Peyer's patch (tissue), 4 donors: ENCODE results near the gene CCM2. TPM values are rescaled to one million over a fixed set of nuclear protein-coding genes. Genes with fewer than 3 reads are reported as not detected.

Experiments
- DNase-seq, 3 donors: peaks; one replicate each; pipeline ENCODE4 v3.0.0-alpha.2; 2017 to 2019
- H3K27ac ChIP-seq, 4 donors: fragments of 200-600 bp; sonication (generic); one replicate each; pipeline ENCODE4 v1.5.1; 2016 to 2019
- H3K27me3 ChIP-seq, 2 donors: fragments of 200-600 bp; sonication (generic); one replicate each; pipeline ENCODE4 v1.5.1; 2019
- H3K36me3 ChIP-seq, 3 donors: fragments of 200-600 bp; sonication (generic); one replicate each; pipeline ENCODE4 v1.5.1; 2016 to 2019
- H3K4me1 ChIP-seq, 4 donors: fragments of 200-600 bp; sonication (generic); one replicate each; pipeline ENCODE4 v1.5.1; 2016 to 2019
- H3K4me3 ChIP-seq, 4 donors: fragments of 200-600 bp; sonication (generic); 1 replicate in 3 of 4; 2 replicates in 1 of 4; pipeline ENCODE4 v1.5.1; 2016 to 2019; ENCODE audit warnings: mild to moderate bottlenecking in 1 of 4
- H3K9me3 ChIP-seq, 4 donors: fragments of 200-600 bp; sonication (generic); one replicate each; pipeline ENCODE4 v1.5.1; 2016 to 2019; ENCODE audit warnings: mild to moderate bottlenecking in 1 of 4
- POLR2A ChIP-seq, 2 donors: fragments of 450-650 bp; IDR thresholded peaks; one replicate each; pipeline ENCODE4 v1.5.1; 2017; ENCODE audit warnings: antibody characterized with exemption in 2 of 2, mild to moderate bottlenecking in 2 of 2, moderate library complexity in 2 of 2
- total RNA-seq, 4 donors: library from RNA; depleted of rRNA; stranded (reverse); fragments of >200 nt; gene quantifications; one replicate each; pipeline ENCODE4 v1.1.0, GENCODE V29; 2016
- TF ChIP-seq, protein P1 (sequence below), 6 experiments: fragments of 450-650 bp in 4 of 6; fragments of 200-600 bp in 2 of 6; sonication (generic) in 1 of 6; IDR thresholded peaks; one replicate each; pipeline ENCODE4 v1.5.1; 2017 to 2019; ENCODE audit warnings: antibody characterized with exemption in 6 of 6, mild to moderate bottlenecking in 3 of 6, moderate library complexity in 1 of 6

The CCM2 gene
- total RNA-seq, 4 donors from 2014 or later, result 23.3 to 49.5 (median 32.5) TPM

DNA sequence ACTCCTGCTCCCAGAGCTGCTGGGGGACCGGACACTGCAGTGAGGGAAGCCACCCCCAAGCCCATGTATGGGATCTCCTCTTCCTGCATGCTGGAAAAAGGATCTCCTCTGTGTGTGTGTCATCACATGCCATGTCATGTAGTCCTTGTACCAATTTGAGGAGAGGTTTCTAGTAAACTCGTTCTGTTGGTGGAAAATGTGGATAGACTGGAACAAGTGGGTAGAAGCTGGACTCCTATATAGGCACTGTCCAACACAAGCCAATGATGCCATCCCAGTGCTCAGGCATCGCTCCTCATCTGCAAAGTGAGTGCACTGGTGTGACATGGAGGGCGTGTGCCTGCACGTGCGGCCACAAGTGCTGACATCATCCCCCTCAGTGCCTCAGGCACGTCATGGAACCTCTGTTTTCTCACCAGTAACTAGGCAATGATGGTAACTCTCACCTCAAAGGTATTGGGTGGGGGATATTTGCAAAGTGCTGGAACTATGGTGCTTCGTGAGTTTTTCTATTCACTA, 40.5 kb upstream of the CCM2 start:
- TF ChIP-seq POLR2A (IDR thresholded peaks at IDR 0.05), result no peak
- TF ChIP-seq, protein P1, sequence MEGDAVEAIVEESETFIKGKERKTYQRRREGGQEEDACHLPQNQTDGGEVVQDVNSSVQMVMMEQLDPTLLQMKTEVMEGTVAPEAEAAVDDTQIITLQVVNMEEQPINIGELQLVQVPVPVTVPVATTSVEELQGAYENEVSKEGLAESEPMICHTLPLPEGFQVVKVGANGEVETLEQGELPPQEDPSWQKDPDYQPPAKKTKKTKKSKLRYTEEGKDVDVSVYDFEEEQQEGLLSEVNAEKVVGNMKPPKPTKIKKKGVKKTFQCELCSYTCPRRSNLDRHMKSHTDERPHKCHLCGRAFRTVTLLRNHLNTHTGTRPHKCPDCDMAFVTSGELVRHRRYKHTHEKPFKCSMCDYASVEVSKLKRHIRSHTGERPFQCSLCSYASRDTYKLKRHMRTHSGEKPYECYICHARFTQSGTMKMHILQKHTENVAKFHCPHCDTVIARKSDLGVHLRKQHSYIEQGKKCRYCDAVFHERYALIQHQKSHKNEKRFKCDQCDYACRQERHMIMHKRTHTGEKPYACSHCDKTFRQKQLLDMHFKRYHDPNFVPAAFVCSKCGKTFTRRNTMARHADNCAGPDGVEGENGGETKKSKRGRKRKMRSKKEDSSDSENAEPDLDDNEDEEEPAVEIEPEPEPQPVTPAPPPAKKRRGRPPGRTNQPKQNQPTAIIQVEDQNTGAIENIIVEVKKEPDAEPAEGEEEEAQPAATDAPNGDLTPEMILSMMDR (IDR thresholded peaks at IDR 0.05), result no peak
- Histone ChIP-seq H3K36me3 (no peaks in the 10 kb centered on the region), H3K4me1 (peaks cover 0 to 11% (median 0%) of the 10 kb centered on the region in 4 donors), H3K9me3 (no peaks in the 10 kb centered on the region), H3K4me3 (no peak overlapping the region), H3K27me3 (no peaks in the 10 kb centered on the region), H3K27ac (no peak overlapping the region)
- no peak for DNase-seq

- Histone ChIP-seq H3K36me3 (no peaks in the 10 kb centered on the region), H3K27me3 (no peaks in the 10 kb centered on the region), H3K27ac (no peak overlapping the region), H3K4me1 (peaks cover 0 to 11% (median 0%) of the 10 kb centered on the region in 4 donors), H3K4me3 (no peak overlapping the region), H3K9me3 (no peaks in the 10 kb centered on the region)
- DNase-seq, result no peak
- TF ChIP-seq, protein P1 (IDR thresholded peaks at IDR 0.05), result no peak
- TF ChIP-seq POLR2A (IDR thresholded peaks at IDR 0.05), result no peak
Measured at GRCh38 chr7:44960011-44960580, 39.9 kb upstream of the CCM2 start.

DNA sequence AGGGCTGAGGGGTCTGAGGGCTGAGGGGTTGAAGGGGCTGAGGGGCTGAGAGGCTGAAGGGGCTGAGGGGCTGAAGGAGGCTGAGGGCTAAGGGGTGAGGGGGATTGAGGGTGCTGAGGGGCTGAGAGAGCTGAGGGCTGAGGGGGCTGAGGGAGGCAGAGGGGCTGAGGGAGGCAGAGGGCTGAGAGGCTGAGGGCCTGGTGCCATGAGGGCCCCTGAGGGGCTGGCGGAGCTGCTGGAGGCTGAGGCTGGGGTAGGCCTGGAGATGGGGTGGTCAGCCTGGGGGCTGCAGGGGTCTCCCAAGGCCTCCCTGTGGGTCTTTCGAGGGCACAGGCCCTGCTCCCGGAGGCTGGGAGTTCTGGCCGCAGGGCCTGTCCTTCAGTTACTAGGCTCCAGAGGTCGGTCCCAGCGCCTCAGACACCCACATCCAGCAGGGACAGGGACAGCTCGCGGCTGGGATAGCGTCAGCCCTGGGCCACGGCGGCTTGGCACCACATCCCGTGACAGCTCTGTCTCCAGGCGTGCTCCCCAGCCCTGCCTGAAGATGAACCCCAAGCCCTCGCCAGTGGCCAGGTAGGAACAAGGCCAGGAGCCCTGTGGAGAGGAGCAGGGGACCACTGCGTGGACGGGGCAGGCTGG, 38.0 kb upstream of the CCM2 start:
- Histone ChIP-seq H3K36me3 (no peaks in the 10 kb centered on the region), H3K4me3 (peak overlapping the region in 3 of 4 donors; percentile 27 to 49 (median 48)), H3K9me3 (no peaks in the 10 kb centered on the region), H3K4me1 (peaks cover 0 to 11% (median 0%) of the 10 kb centered on the region in 4 donors), H3K27me3 (no peaks in the 10 kb centered on the region), H3K27ac (no peak overlapping the region)
- no peak for TF ChIP-seq POLR2A (IDR thresholded peaks at IDR 0.05)
- TF ChIP-seq, protein P1 (IDR thresholded peaks at IDR 0.05), result no peak
- DNase-seq, result peak in 1 of 3 donors; percentile 48

DNA sequence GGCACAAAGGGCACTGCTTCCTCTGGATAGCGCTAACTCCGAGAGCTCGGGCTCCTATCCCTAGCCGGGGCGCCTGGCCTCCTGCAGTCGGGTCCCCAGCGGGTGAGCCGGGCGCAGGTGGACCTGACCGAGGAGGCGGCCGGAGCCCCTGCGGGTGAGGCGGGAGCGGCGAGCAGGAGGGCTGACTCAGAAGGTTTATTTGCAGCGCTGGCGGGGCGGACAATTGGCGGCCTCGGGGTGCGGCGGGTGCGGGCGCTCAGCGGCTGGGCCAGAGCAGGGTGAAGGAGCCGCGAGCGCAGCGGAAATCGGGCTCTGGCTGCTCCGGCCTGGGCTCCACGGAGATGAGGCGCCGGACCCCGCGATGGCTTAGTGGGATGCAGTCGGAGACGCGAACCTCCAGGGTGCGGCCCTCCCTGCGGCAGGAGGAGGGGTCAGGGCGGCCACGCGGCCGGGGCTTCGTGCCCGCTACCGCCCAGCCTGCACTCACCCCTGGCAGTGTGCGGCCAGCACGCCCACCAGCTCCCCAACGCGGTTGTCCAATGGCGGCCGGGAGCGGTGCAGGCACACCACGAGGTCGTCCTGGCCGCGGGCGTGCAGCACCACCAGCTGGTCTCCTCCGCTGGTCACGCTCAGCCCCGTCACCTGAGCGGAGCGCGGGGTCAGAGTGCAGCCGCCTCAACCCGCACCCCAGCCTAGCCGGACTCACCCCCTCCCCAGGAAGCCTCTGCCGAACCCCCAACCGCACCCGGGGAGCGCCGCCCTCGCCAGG, 37.3 kb upstream of the CCM2 start:
- no peaks in the 10 kb centered on the region for H3K36me3 ChIP-seq
- no peaks in the 10 kb centered on the region for H3K9me3 ChIP-seq
- peak overlapping the region; percentile 6 to 49 (median 38) for H3K4me3 ChIP-seq
- H3K4me1 ChIP-seq, result peaks cover 0 to 11% (median 0%) of the 10 kb centered on the region in 4 donors
- no peaks in the 10 kb centered on the region for H3K27me3 ChIP-seq
- peak in 1 of 3 donors; percentile 55 for DNase-seq
- no peak for TF ChIP-seq POLR2A (IDR thresholded peaks at IDR 0.05)
- TF ChIP-seq, protein P1 (IDR thresholded peaks at IDR 0.05), result no peak
- no peak overlapping the region for H3K27ac ChIP-seq

DNA sequence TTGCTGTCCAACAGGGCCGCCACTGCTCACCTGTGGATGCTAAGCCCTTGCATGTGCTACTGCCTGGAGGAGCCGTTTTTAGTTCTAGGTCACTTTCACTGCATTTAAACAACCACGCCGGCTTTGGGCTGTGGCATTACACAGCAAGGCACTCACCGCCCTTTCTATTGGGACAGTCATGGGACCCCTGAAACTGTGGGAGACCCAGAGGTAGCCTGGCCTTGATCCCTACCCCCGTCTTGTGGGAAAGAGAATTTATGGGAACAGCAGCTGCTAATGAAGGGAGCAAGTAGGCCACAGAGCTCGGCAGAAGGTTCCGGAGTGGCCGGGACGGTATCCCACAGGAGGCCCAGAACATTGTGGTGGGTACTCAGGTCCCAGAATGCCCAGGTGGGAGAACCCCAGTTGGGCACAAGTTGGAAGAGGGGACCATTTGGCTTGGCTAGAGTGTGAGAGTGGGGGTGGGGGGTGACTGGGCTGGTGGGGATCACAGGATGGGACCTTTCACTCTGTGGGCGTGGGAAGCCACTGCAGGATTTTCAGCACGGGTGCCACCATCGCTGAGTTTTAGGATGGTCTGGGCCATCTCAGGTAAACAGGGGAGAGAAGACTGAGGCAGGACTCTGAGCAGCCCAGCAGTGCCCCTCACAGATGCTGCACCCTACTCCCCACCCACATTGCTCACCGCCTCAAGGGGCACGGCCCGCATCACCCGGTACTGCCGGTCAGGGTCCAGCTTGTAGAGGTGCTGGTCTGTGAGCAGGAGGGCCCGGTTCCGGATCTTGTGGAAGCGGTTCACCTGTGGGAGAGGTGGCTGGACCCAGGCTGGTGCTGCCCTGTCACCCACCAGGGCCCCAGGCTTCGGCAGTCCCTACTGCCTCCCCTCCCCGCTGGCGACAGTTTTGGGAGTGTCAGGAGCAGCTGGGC, 36.4 kb upstream of the CCM2 start:
- Histone ChIP-seq H3K36me3 (no peaks in the 10 kb centered on the region), H3K4me1 (peaks cover 0 to 11% (median 0%) of the 10 kb centered on the region in 4 donors), H3K27ac (no peak overlapping the region), H3K9me3 (no peaks in the 10 kb centered on the region), H3K4me3 (peak overlapping the region in 1 of 4 donors; percentile 49), H3K27me3 (no peaks in the 10 kb centered on the region)
- no peak for TF ChIP-seq POLR2A (IDR thresholded peaks at IDR 0.05)
- TF ChIP-seq, protein P1 (IDR thresholded peaks at IDR 0.05), result no peak
- DNase-seq, result no peak
